CD14-positive monocyte (primary cell): Measurements from ENCODE around the gene CRACDL. TPM values are rescaled to one million over a fixed set of nuclear protein-coding genes. Genes with fewer than 3 reads are reported as not detected.

Experiments used
- DNase-seq, 3 donors: peaks; one replicate each; pipeline ENCODE4 v3.0.0-alpha.2; 2011 to 2022
- H2AFZ ChIP-seq: 2 replicates; pipeline ENCODE4 v1.6.0; 2012; ENCODE audit warnings: mild to moderate bottlenecking, low read depth, low read length, inconsistent platforms; ENCODE audit not compliant: insufficient read depth, poor library complexity, severe bottlenecking
- H3K27ac ChIP-seq, 2 donors: 1 replicate in 1 of 2; 2 replicates in 1 of 2; pipeline ENCODE4 v1.5.1; 2012 to 2013; ENCODE audit warnings: low read length in 2 of 2, control low read depth in 1 of 2, inconsistent platforms in 1 of 2, low read depth in 1 of 2, mild to moderate bottlenecking in 1 of 2
- H3K27me3 ChIP-seq, 2 donors: one replicate each; pipeline versions ENCODE4 v1.6.0 to v1.6.1; 2011 to 2013; ENCODE audit warnings: low read length in 2 of 2; ENCODE audit not compliant: control insufficient read depth in 2 of 2, insufficient read depth in 2 of 2
- H3K36me3 ChIP-seq, 2 donors: replicated peaks in 1 of 2; 1 replicate in 1 of 2; 2 replicates in 1 of 2; pipeline versions ENCODE4 v1.5.1 to v1.6.1; 2012 to 2013; ENCODE audit warnings: low read length in 2 of 2, control low read depth in 1 of 2, inconsistent platforms in 1 of 2, mild to moderate bottlenecking in 1 of 2; ENCODE audit not compliant: insufficient read depth in 2 of 2, control insufficient read depth in 1 of 2
- H3K4me1 ChIP-seq, 2 donors: 1 replicate in 1 of 2; 2 replicates in 1 of 2; pipeline versions ENCODE4 v1.5.1 to v1.6.1; 2012 to 2013; ENCODE audit warnings: low read length in 2 of 2, control low read depth in 1 of 2, inconsistent platforms in 1 of 2, mild to moderate bottlenecking in 1 of 2, moderate library complexity in 1 of 2; ENCODE audit not compliant: insufficient read depth in 2 of 2, control insufficient read depth in 1 of 2
- H3K4me2 ChIP-seq: replicated peaks from 2 replicates; pipeline ENCODE3; 2012; ENCODE audit warnings: low read length, moderate library complexity, mild to moderate bottlenecking; ENCODE audit not compliant: poor library complexity, severe bottlenecking; ENCODE audit errors: extremely low read depth
- H3K4me3 ChIP-seq, 3 experiments: fragments of 200-600 bp in 1 of 3; sonication (generic) in 1 of 3; replicated peaks in 1 of 3; 1 replicate in 2 of 3; 2 replicates in 1 of 3; pipeline ENCODE4 v1.5.1; 2011 to 2013; ENCODE audit warnings: low read length in 3 of 3, mild to moderate bottlenecking in 3 of 3, control low read depth in 2 of 3, low read depth in 2 of 3, inconsistent platforms in 1 of 3, moderate library complexity in 1 of 3
- H3K79me2 ChIP-seq: 2 replicates; pipeline ENCODE4 v1.6.0; 2012; ENCODE audit warnings: mild to moderate bottlenecking, control low read depth, inconsistent platforms, low read length, moderate library complexity; ENCODE audit not compliant: insufficient read depth
- H3K9ac ChIP-seq: 2 replicates; pipeline ENCODE4 v1.6.0; 2017; ENCODE audit warnings: low read length, mild to moderate bottlenecking; ENCODE audit not compliant: insufficient read depth, poor library complexity, severe bottlenecking
- H3K9me3 ChIP-seq, 2 donors: replicated peaks in 1 of 2; 1 replicate in 1 of 2; 2 replicates in 1 of 2; pipeline versions ENCODE4 v1.5.1 to v1.6.1; 2012 to 2013; ENCODE audit warnings: low read length in 2 of 2, control low read depth in 1 of 2; ENCODE audit not compliant: control insufficient read depth in 1 of 2, insufficient read depth in 1 of 2
- H4K20me1 ChIP-seq: 2 replicates; pipeline ENCODE4 v1.6.0; 2012; ENCODE audit warnings: mild to moderate bottlenecking, low read length, control low read depth, moderate library complexity; ENCODE audit not compliant: insufficient read depth
- H3K27ac Mint-ChIP-seq, 7 donors: one replicate each; pipeline ENCODE4 v1.8.0; 2020; ENCODE audit warnings: mild to moderate bottlenecking in 7 of 7, mixed read lengths in 7 of 7, moderate library complexity in 6 of 7, inconsistent platforms in 2 of 7
- H3K27me3 Mint-ChIP-seq, 3 donors: one replicate each; pipeline ENCODE4 v1.8.0; 2021 to 2022; ENCODE audit warnings: low read depth in 3 of 3, mild to moderate bottlenecking in 3 of 3, mixed read lengths in 3 of 3, moderate library complexity in 3 of 3, inconsistent platforms in 1 of 3
- H3K36me3 Mint-ChIP-seq, 2 donors: one replicate each; pipeline ENCODE4 v1.8.0; 2020; ENCODE audit warnings: mixed read lengths in 2 of 2, inconsistent platforms in 1 of 2, mild to moderate bottlenecking in 1 of 2
- H3K4me1 Mint-ChIP-seq: one replicate; pipeline ENCODE4 v1.8.0; 2020; ENCODE audit warnings: mild to moderate bottlenecking, mixed read lengths
- H3K4me3 Mint-ChIP-seq, 2 donors: one replicate each; pipeline ENCODE4 v1.8.0; 2020; ENCODE audit warnings: mild to moderate bottlenecking in 2 of 2, mixed read lengths in 2 of 2, moderate library complexity in 1 of 2
- H3K9me3 Mint-ChIP-seq, 7 donors: one replicate each; pipeline ENCODE4 v1.8.0; 2020 to 2022; ENCODE audit warnings: mixed read lengths in 7 of 7, mild to moderate bottlenecking in 6 of 7, moderate library complexity in 6 of 7, inconsistent platforms in 2 of 7
- CTCF ChIP-seq: fragments of 200-600 bp; IDR thresholded peaks from one replicate; pipeline ENCODE4 v1.8.0; 2022; ENCODE audit warnings: antibody characterized with exemption, mild to moderate bottlenecking
- WGBS: methylation state at CpG from one replicate; pipeline ENCODE4 v1.1.5; 2013; ENCODE audit warnings: missing lambda C conversion rate; ENCODE audit not compliant: insufficient coverage; 5-methylcytosine and 5-hydroxymethylcytosine counted together
- intact Hi-C, 2 donors: fragments of 100-400 bp; cut with micrococcal nuclease; formaldehyde crosslinking; loops; one replicate each; pipeline versions ENCODE4 v1.15.0 to v1.15.1; 2023
- polyA plus RNA-seq, 3 donors: library from polyadenylated mRNA; depleted of rRNA in 1 of 3; unstranded in 2 of 3; stranded (reverse) in 1 of 3; fragments of 300-500 nt in 2 of 3; fragments of >200 nt in 1 of 3; fragmentation: Illumina TruSeq in 2 of 3; gene quantifications; 1 replicate in 2 of 3; 2 replicates in 1 of 3; pipeline ENCODE4 v1.2.3, GENCODE V29; 2012 to 2021

The CRACDL gene
- polyA plus RNA-seq, 3 donors = 0.12 to 0.35 (median 0.28) TPM

- peaks cover 0 to 7% (median 0%) of the 10 kb centered on the region in 7 donors for H3K9me3 Mint-ChIP-seq
- Histone ChIP-seq H4K20me1 (no peaks in the 10 kb centered on the region), H3K4me2 (no peak overlapping the region), H3K79me2 (no peaks in the 10 kb centered on the region), H3K27ac (no peak overlapping the region), H3K4me3 (no peak overlapping the region), H3K4me1 (peaks cover 0 to 2% of the 10 kb centered on the region in 2 donors), H3K9me3 (no peaks in the 10 kb centered on the region), H2AFZ (no peak overlapping the region), H3K27me3 (no peaks in the 10 kb centered on the region), H3K36me3 (no peaks in the 10 kb centered on the region), H3K9ac (no peak overlapping the region)
- DNase-seq = no peak
- no peak overlapping the region for H3K27ac Mint-ChIP-seq
- no peak overlapping the region for H3K4me3 Mint-ChIP-seq
- peaks cover 6 to 16% of the 10 kb centered on the region in 2 donors for H3K36me3 Mint-ChIP-seq
- intact Hi-C loops = no loop called here
- 67% methylated on average over 3 of the region's 3 CpGs for WGBS
- peaks cover 1 to 3% (median 2%) of the 10 kb centered on the region in 3 donors for H3K27me3 Mint-ChIP-seq
- no peak for TF ChIP-seq CTCF
- peaks cover 17% of the 10 kb centered on the region for H3K4me1 Mint-ChIP-seq
Measured at GRCh38 chr2:98816281-98816680, 119.7 kb downstream of the CRACDL start.

GRCh38 chr2:98815795-98816194 lies 120.2 kb downstream of the CRACDL start:
- Histone ChIP-seq H4K20me1 (no peaks in the 10 kb centered on the region), H3K9ac (no peak overlapping the region), H3K4me2 (no peak overlapping the region), H3K27me3 (no peaks in the 10 kb centered on the region), H3K4me1 (peaks cover 0 to 2% of the 10 kb centered on the region in 2 donors), H3K27ac (no peak overlapping the region), H3K79me2 (no peaks in the 10 kb centered on the region), H3K9me3 (no peaks in the 10 kb centered on the region), H3K36me3 (no peaks in the 10 kb centered on the region), H3K4me3 (no peak overlapping the region), H2AFZ (no peak overlapping the region)
- TF ChIP-seq CTCF = no peak
- WGBS = 100% methylated on average over 1 of the region's 2 CpGs
- peaks cover 14% of the 10 kb centered on the region for H3K4me1 Mint-ChIP-seq
- no peak overlapping the region for H3K4me3 Mint-ChIP-seq
- H3K36me3 Mint-ChIP-seq = peaks cover 6 to 16% of the 10 kb centered on the region in 2 donors
- no peak for DNase-seq
- H3K9me3 Mint-ChIP-seq = peaks cover 0 to 5% (median 0%) of the 10 kb centered on the region in 7 donors
- peaks cover 1 to 4% (median 2%) of the 10 kb centered on the region in 3 donors for H3K27me3 Mint-ChIP-seq
- no peak overlapping the region for H3K27ac Mint-ChIP-seq
- intact Hi-C loops = no loop called here
